NCI-H2171 treated with DMSO at 0.1 percent for 48 hours (cell line): Measurements from ENCODE around the gene TBL1XR1.
A peak's percentile ranks its signal among the peaks of the same experiment; 100 is the strongest.
"Not testable (repeated sequence)": the region's sequence is repeated elsewhere in the genome, so short reads cannot be mapped to it uniquely, and the experiment has no call there.

Source experiments
- DNase-seq: peaks from one replicate; lab custom pipeline; 2025; lab: John Stamatoyannopoulos, UW

Gene TBL1XR1

DNA sequence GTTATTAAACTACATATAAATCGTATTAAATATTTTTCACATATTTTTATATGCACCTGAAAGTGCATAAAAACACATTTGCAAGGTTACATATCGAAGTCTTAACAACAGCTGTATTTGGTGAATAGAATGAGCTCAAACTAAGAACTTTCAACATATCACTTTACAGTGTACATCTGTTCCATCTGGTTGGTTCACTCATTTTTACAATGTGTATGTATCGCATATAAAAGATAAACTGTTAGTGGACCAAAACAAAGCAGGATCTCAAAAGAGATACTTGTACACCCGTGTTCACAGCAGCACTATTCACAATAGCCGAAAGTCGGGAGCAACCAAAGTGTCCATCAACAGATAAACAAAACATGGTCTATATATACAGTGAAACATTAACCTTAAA, 55.8 kb downstream of the TBL1XR1 start:
- DNase-seq: peak; percentile 77

DNA sequence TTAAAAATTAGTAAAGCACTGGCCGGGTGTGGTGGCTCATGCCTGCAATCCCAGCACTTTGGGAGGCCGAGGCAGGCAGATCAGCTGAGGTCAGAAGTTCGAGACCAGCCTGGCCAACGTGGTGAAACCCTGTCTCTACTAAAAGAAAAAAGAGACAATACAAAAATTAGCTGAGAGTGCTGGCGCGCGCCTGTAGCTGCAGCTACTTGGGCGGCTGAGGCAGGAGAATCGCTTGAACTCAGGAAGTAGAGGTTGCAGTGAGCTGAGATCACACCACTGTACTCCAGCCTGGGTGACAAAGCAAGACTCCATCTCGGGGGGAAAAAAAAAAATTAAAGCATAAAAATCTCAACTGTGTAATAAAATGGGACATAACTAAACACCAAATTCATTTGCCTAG, 58.1 kb downstream of the TBL1XR1 start:
- not testable (repeated sequence) for DNase-seq

DNA sequence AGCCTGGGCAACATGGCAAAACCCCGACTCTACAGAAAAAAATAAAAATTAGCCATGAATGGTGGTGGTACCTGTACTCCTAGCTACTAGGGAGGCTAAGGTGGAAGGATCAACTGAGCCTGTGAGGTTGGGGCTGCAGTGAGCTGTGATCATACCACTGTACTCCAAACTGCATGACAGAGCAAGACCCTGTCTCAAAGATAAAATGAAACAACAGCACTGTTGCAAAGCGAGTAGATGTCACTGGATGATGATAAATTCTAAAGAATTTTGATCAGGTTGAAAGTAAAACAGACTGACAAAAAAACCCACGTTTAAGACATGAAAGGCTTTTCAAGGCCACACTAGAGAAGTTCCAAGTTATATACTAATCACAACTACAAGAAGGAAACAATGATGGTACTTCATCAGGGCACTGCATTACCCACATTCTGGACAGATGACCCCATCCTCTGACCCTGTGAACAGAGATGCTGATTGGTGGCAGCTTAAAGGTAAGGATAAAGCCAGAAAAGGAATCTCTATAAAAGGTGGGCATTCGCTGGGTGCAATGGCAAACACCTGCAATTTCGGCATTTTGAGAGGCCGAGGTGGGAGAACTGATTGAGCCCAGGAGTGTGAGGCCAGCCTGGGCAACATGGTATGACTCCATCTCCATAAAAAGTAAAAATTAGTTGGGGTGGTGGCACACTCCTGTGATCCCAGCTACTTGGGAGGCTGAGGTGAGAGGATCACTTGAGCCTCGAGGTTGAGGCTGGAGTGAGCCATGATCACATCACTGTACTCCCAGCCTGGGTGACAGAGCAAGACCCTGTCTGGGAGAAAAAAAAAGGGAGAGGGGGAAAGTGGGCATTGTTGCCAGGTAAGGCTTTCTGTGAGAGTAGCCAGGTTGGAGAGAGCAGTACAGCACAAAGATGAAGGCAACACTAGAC, 59.2 kb downstream of the TBL1XR1 start:
- DNase-seq: no peak

GRCh38 chr3:177136741-177137140, 60.5 kb downstream of the TBL1XR1 start:
- DNase-seq: no peak

- no peak for DNase-seq
Observed at GRCh38 chr3:177135841-177136492, 61.3 kb downstream of the TBL1XR1 start.

DNA sequence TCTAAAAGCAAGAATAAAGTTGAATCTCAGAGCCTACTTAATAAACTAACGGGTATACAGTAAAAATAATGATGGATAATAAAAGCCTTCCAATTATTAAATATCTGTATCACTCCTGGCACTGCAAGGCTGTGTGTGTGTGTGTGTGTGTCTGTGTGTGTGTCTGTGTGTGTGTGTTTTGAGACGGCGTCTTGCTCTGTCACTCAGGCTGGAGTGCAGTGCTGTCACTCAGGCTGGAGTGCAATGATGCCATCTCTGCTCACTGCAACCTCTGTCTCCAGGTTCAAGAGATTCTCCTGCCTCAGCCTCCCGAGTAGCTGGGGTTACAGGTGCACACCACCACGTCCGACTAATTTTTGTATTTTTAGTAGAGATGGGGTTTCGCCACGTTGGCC, 62.5 kb downstream of the TBL1XR1 start:
- no peak for DNase-seq

DNA sequence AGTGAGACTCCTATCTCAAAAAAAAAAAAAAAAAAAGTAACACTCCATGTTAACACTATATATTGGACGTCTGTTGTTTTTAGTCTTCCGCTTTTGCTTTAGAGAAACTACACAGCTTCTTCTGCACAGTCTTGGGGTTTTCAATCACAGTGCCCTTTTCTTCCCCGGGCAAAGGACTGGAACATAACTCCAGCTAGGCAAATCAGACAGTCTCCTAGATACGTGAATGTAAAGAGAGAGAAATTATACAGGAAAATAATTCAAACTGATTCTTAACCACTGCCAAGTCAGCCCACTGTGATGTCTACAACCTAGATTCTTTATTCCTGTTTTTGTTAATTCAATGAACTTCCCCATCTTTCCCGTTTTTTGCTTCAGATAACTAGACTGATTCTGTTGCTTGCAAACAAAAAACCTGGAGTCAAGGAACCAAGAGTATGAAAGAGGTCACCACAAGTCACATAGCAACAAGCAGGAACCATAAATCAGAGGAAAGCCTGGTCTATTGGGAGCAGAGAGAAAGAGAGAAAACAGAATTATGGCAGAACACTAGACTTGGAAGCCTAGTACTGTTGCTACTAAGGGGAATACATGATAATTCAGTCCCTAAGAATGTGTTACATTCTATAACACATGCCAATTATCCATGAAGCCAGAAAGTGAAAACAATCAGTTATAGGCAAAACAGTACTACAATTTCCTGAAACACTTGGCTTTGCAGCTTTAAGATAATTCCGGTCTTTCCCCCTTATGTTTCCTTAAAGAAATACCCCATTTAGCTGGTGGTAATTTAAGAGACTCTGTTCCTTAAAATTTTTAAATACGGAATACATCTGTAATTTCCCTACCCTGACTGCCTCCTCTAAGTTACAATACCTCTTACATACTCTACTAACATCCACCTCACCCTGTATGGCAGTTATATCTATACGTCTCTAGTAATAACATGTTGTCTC, 63.1 kb downstream of the TBL1XR1 start:
- DNase-seq: no peak

DNA sequence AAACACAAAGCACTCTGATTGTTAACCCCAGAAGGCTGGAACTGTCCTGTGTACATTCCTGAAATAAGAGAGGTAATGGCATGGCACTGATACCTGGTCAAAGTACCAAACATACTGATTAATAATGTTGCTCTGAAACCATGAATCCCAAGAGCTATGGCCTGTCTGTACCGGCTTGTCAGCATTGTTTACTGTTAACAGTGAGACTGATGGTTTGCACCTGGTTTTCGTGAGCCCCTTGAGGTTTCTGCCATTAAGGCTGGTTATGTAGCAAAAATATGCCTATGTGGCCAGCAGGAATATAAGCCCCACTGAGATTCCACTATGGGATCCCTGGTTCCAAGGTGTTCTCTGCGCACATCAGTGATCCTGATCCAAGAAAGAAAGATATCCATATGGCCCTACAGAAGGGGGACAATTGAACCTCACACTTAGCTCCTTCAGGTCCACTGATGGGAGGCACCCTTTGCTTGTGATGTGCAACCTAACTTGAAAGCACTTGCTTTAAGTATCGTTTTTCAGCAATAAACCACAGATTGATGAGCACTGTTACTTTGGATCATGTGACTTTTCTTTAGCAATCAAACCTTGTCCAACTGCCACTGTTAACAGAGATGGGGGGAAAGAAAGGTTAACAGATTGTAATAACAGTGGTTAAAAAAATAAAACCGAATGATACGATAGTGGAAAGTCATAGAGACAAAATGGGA, 65.2 kb downstream of the TBL1XR1 start:
- DNase-seq: peak; percentile 99

DNA sequence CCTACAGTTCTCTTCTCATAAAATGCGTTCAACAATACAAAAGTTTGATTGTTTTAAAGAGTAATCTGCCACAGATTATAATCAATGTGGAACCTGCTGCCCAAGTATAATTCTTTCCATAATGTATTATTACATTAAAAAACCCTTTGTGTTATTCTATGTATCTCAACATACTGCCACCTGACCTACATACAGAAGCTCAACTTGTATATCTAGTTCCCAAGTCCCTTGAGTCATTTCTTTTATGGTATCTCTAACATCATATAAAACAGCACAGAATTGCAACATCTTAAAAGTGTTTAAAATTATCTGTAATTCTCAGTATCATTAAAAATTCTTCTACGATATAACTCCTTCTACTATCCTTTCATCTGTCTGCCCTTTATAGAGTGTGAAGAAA, 70.3 kb downstream of the TBL1XR1 start:
- no peak for DNase-seq

DNA sequence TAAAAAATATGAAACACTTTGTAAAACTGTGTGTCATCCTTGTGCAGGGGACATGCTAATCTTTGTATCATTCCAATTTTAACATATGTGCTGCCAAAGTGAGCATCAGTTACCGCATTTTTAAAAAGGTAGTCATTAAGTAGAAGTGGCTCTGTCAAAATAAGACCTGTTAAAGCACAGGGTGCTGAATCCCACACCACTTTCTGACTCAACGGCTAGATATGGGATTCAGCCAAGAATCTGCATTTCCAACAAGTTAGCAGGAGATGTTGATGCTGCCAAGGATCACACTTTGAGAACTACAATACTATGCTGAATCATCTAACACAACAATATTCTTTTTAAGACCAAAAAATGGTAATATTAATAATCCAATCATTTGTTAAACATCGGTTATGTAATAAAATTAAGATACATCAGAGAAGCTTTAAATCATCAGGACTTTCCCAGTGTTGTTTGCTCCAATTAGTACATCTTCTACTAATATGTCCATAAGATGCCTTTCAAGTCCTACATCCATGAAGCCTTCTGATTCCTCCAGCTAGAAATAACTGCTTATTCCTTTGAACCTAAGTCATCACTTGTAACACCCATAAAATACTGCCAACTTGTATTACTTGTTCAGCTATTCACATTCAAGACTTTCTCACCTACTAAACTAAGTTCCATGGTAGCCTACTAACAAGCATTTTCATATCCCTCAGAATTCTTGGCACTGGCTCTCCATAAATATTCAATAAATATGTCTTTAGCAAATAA, 71.1 kb downstream of the TBL1XR1 start:
- DNase-seq: no peak

DNA sequence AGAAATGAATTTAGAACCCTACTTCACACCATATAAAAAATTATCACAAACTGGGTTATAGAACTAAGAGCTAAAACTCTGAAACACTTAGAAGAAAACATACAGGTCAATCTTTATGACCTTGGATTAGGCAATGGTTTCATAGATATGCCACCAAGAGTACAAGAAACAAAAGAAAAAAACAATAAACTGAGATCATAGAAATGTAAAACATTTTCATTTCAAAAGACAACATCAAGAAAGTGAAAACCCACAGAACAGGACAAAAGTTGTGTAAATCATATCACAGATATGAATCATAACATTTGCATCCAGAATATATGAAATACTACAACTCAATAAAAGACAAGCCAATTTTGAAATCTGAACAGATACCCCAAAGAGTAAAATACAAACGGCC, 72.4 kb downstream of the TBL1XR1 start:
- no peak for DNase-seq

- no peak for DNase-seq
Observed at GRCh38 chr3:177123822-177124221, 73.5 kb downstream of the TBL1XR1 start.

DNA sequence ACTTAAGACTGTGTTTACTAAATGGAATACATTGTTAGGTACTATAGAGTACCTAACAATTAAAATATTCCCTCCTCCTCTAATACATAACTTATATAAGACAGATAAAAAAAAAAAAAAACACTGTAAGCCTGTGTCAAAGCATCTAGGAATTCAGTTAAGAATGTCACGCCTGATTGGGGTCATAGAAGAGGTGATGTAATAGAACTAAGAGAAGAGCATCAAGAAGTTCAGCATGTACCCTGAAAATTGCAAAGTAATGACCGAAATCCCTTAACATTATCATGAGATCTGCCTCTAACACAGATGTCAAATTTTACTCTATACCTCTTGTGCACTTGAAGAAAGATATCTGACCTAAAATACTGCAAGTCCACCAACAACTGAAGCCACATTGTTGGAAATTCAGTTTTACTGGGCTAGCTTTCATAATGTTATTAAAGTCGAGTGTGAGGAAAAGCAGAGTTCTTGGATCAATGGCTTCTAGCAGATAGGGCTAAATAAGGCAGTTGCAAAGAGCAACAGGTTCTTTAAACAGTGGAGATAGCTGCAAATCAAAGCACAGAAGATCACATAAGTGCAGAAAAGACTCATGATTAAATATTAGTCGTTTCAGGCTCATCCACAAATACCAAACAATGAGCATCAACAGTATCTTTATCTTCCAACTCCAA, 75.0 kb downstream of the TBL1XR1 start:
- no peak for DNase-seq

DNA sequence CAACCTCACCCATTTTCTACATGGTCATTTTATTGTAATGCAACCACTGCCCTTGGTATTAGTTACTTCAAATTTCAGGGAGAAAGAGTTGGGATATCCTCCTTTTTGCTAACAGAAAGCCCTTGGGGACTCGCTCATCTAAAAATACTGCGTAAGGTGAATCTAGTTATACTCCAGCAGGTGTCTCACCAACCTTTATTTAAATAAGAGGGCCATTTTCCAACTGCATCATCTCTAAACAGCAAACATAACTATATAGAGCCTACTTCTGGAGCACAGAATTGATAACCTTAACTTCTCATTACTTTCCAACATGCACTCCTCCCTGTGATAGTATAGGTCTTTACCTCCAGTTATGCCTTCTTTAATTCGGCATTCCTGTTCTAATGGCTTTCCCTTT, 77.5 kb downstream of the TBL1XR1 start:
- DNase-seq: no peak

GRCh38 chr3:177114253-177114652, 83.0 kb downstream of the TBL1XR1 start:
- no peak for DNase-seq

- DNase-seq: no peak
Observed at GRCh38 chr3:177111541-177111949, 85.7 kb downstream of the TBL1XR1 start.

DNA sequence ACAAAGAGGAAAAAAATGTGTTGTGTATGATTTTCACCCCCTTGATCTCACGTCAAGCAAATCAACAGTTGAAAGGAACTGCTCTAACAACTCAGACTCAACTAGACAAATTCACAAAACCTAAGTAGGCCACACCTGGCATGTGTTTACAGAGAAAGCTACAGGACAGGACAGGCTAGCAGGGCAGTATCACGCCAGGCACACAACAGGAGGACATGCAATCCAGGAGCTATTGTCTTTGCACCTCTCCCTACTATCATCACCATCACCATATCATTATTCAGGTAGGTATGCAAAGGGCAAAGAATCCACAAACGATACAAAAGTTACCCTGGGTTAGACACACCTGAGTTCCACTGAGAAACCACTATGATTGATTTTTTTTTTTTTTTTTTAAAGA, 86.4 kb downstream of the TBL1XR1 start:
- no peak for DNase-seq

GRCh38 chr3:177110386-177110785, 86.9 kb downstream of the TBL1XR1 start:
- no peak for DNase-seq

GRCh38 chr3:177109688-177110330, 87.5 kb downstream of the TBL1XR1 start:
- no peak for DNase-seq

DNA sequence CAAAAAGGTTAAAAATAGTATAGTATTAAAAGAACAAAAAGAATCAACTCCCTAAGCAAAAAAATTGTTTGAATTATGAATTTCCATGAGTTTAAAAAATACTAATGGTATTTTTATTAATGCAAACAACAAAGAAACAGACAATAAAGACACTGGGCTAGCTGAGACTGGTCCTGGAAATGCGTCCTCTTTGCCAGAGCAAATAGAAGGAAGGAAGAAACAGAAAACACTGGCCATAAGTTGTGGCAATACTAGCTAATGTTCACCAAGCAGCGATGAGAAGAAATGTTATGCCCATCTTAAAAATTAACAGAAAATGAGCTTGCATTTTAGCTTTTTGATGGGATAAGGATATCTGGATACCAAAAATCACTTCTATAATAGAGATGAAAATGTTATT, 88.6 kb downstream of the TBL1XR1 start:
- DNase-seq: no peak
